Peyer's patch (tissue), 4 donors: ENCODE results near the gene PDZD4. TPM values are rescaled to one million over a fixed set of nuclear protein-coding genes. Genes with fewer than 3 reads are reported as not detected.

ENCODE experiments used
- DNase-seq, 3 donors: peaks; one replicate each; pipeline ENCODE4 v3.0.0-alpha.2; 2017 to 2019
- H3K27ac ChIP-seq, 4 donors: fragments of 200-600 bp; sonication (generic); one replicate each; pipeline ENCODE4 v1.5.1; 2016 to 2019
- H3K27me3 ChIP-seq, 2 donors: fragments of 200-600 bp; sonication (generic); one replicate each; pipeline ENCODE4 v1.5.1; 2019
- H3K36me3 ChIP-seq, 3 donors: fragments of 200-600 bp; sonication (generic); one replicate each; pipeline ENCODE4 v1.5.1; 2016 to 2019
- H3K4me1 ChIP-seq, 4 donors: fragments of 200-600 bp; sonication (generic); one replicate each; pipeline ENCODE4 v1.5.1; 2016 to 2019
- H3K4me3 ChIP-seq, 4 donors: fragments of 200-600 bp; sonication (generic); 1 replicate in 3 of 4; 2 replicates in 1 of 4; pipeline ENCODE4 v1.5.1; 2016 to 2019; ENCODE audit warnings: mild to moderate bottlenecking in 1 of 4
- H3K9me3 ChIP-seq, 4 donors: fragments of 200-600 bp; sonication (generic); one replicate each; pipeline ENCODE4 v1.5.1; 2016 to 2019; ENCODE audit warnings: mild to moderate bottlenecking in 1 of 4
- CTCF ChIP-seq, 6 experiments: fragments of 450-650 bp in 4 of 6; fragments of 200-600 bp in 2 of 6; sonication (generic) in 1 of 6; IDR thresholded peaks; one replicate each; pipeline ENCODE4 v1.5.1; 2017 to 2019; ENCODE audit warnings: antibody characterized with exemption in 6 of 6, mild to moderate bottlenecking in 3 of 6, moderate library complexity in 1 of 6
- POLR2A ChIP-seq, 2 donors: fragments of 450-650 bp; IDR thresholded peaks; one replicate each; pipeline ENCODE4 v1.5.1; 2017; ENCODE audit warnings: antibody characterized with exemption in 2 of 2, mild to moderate bottlenecking in 2 of 2, moderate library complexity in 2 of 2
- total RNA-seq, 4 donors: library from RNA; depleted of rRNA; stranded (reverse); fragments of >200 nt; gene quantifications; one replicate each; pipeline ENCODE4 v1.1.0, GENCODE V29; 2016

PDZD4 gene
- total RNA-seq, 4 donors from 2014 or later: 1.2 to 8.3 (median 2.4) TPM

GRCh38 chrX:153791104-153791852, 39.1 kb downstream of the PDZD4 start:
- Histone ChIP-seq H3K27ac (no peak overlapping the region), H3K4me3 (no peak overlapping the region), H3K36me3 (peaks cover 0 to 31% (median 0%) of the 10 kb centered on the region in 3 donors), H3K4me1 (peaks cover 0 to 20% (median 0%) of the 10 kb centered on the region in 4 donors), H3K9me3 (peaks cover 0 to 4% (median 0%) of the 10 kb centered on the region in 4 donors), H3K27me3 (no peaks in the 10 kb centered on the region)
- TF ChIP-seq CTCF (IDR thresholded peaks at IDR 0.05) (no peak), POLR2A (IDR thresholded peaks at IDR 0.05) (no peak)
- no peak for DNase-seq

GRCh38 chrX:153789654-153790053, 40.7 kb downstream of the PDZD4 start:
- peaks cover 0 to 11% (median 0%) of the 10 kb centered on the region in 4 donors for H3K4me1 ChIP-seq
- no peak overlapping the region for H3K4me3 ChIP-seq
- no peaks in the 10 kb centered on the region for H3K27me3 ChIP-seq
- no peak for DNase-seq
- peaks cover 0 to 4% (median 0%) of the 10 kb centered on the region in 4 donors for H3K9me3 ChIP-seq
- TF ChIP-seq CTCF (IDR thresholded peaks at IDR 0.05) (no peak), POLR2A (IDR thresholded peaks at IDR 0.05) (no peak)
- H3K36me3 ChIP-seq: peaks cover 0 to 45% (median 0%) of the 10 kb centered on the region in 3 donors
- no peak overlapping the region for H3K27ac ChIP-seq

GRCh38 chrX:153786669-153787068, 43.7 kb downstream of the PDZD4 start:
- Histone ChIP-seq H3K36me3 (peaks cover 0 to 45% (median 0%) of the 10 kb centered on the region in 3 donors), H3K9me3 (no peaks in the 10 kb centered on the region), H3K4me3 (no peak overlapping the region), H3K4me1 (no peaks in the 10 kb centered on the region), H3K27me3 (no peaks in the 10 kb centered on the region), H3K27ac (no peak overlapping the region)
- no peak for DNase-seq
- no peak for TF ChIP-seq POLR2A (IDR thresholded peaks at IDR 0.05)
- no peak for TF ChIP-seq CTCF (IDR thresholded peaks at IDR 0.05)

- H3K27me3 ChIP-seq: no peaks in the 10 kb centered on the region
- TF ChIP-seq CTCF (IDR thresholded peaks at IDR 0.05): no peak
- no peak for TF ChIP-seq POLR2A (IDR thresholded peaks at IDR 0.05)
- no peak overlapping the region for H3K4me3 ChIP-seq
- H3K27ac ChIP-seq: no peak overlapping the region
- no peaks in the 10 kb centered on the region for H3K9me3 ChIP-seq
- DNase-seq: no peak
- H3K36me3 ChIP-seq: peaks cover 0 to 38% (median 0%) of the 10 kb centered on the region in 3 donors
- H3K4me1 ChIP-seq: peaks cover 0 to 13% (median 5%) of the 10 kb centered on the region in 4 donors
Measured at GRCh38 chrX:153784325-153784967, 45.9 kb downstream of the PDZD4 start.

- Histone ChIP-seq H3K36me3 (peaks cover 0 to 31% (median 0%) of the 10 kb centered on the region in 3 donors), H3K27me3 (no peaks in the 10 kb centered on the region), H3K4me1 (peaks cover 0 to 13% (median 5%) of the 10 kb centered on the region in 4 donors), H3K4me3 (no peak overlapping the region), H3K27ac (no peak overlapping the region), H3K9me3 (no peaks in the 10 kb centered on the region)
- DNase-seq: no peak
- no peak for TF ChIP-seq POLR2A (IDR thresholded peaks at IDR 0.05)
- TF ChIP-seq CTCF (IDR thresholded peaks at IDR 0.05): no peak
Measured at GRCh38 chrX:153783378-153784013, 46.8 kb downstream of the PDZD4 start.
